OCI-LY3 (cell line): ENCODE measurements around the gene KRTAP10-11.

ENCODE experiments used
- H2AFZ ChIP-seq: fragments of 200-600, 300-600 bp; shearing (Covaris generic); 2 replicates; pipeline ENCODE4 v1.6.0; 2014; ENCODE audit warnings: antibody characterized with exemption, low read depth, low read length
- H3K27ac ChIP-seq: fragments of 200-600, 300-600 bp; sonication (generic); 2 replicates; pipeline ENCODE4 v1.5.1; 2014; ENCODE audit warnings: mild to moderate bottlenecking, low read length, moderate library complexity, mixed read lengths
- H3K27me3 ChIP-seq: fragments of 200-600, 300-600 bp; sonication (generic); 2 replicates; pipeline ENCODE4 v1.6.1; 2014; ENCODE audit warnings: low read depth, low read length, mixed read lengths
- H3K36me3 ChIP-seq: fragments of 200-600, 300-600 bp; sonication (generic); replicated peaks from 2 replicates; pipeline ENCODE3; 2014; ENCODE audit warnings: low read depth, low read length, mixed read lengths
- H3K4me1 ChIP-seq: fragments of 300-600, 200-600 bp; sonication (generic); 2 replicates; pipeline ENCODE4 v1.6.1; 2014; ENCODE audit warnings: low read length, mixed read lengths
- H3K4me2 ChIP-seq: fragments of 200-600, 300-600 bp; sonication (generic); 2 replicates; pipeline ENCODE4 v1.6.1; 2014; ENCODE audit warnings: low read length, mixed read lengths
- H3K4me3 ChIP-seq: fragments of 300-600, 200-600 bp; sonication (generic); 2 replicates; pipeline ENCODE4 v1.5.1; 2014; ENCODE audit warnings: antibody characterized with exemption, mild to moderate bottlenecking, low read length, moderate library complexity
- H3K79me2 ChIP-seq: fragments of 300-600, 200-600 bp; shearing (Covaris generic); 2 replicates; pipeline ENCODE4 v1.6.1; 2014; ENCODE audit warnings: mild to moderate bottlenecking, low read length, mixed read lengths
- H3K9ac ChIP-seq: fragments of 300-600, 200-600 bp; shearing (Covaris generic); 2 replicates; pipeline ENCODE4 v1.6.0; 2014; ENCODE audit warnings: mild to moderate bottlenecking, low read length, moderate library complexity
- H3K9me3 ChIP-seq: fragments of 200-600, 300-600 bp; shearing (Covaris generic); 2 replicates; pipeline ENCODE4 v1.6.1; 2014; ENCODE audit warnings: low read length, mixed read lengths; ENCODE audit not compliant: insufficient read depth
- H4K20me1 ChIP-seq: fragments of 200-600, 300-600 bp; sonication (generic); 2 replicates; pipeline ENCODE4 v1.6.1; 2016; ENCODE audit warnings: low read length, mixed read lengths; ENCODE audit not compliant: insufficient read depth
- CTCF ChIP-seq: fragments of 200-600, 300-600 bp; sonication (generic); IDR thresholded peaks from 2 replicates; pipeline ENCODE4 v1.5.1; 2014; ENCODE audit warnings: antibody characterized with exemption, low read length, low read depth
- EZH2phosphoT487 ChIP-seq: fragments of 200-600 bp; shearing (Covaris generic); IDR thresholded peaks from 2 replicates; pipeline ENCODE4 v1.6.1; 2018; ENCODE audit warnings: antibody characterized with exemption, mixed run types, low read depth

Gene KRTAP10-11

GRCh38 chr21:44649521-44650100 is 3.4 kb downstream of the KRTAP10-11 start:
- Histone ChIP-seq H3K36me3 (no peaks in the 10 kb centered on the region), H3K27me3 (no peaks in the 10 kb centered on the region), H3K9me3 (no peaks in the 10 kb centered on the region), H3K9ac (no peak overlapping the region), H3K4me2 (no peak overlapping the region), H3K79me2 (no peaks in the 10 kb centered on the region), H3K4me1 (no peaks in the 10 kb centered on the region), H3K4me3 (no peak overlapping the region), H3K27ac (no peak overlapping the region), H2AFZ (no peak overlapping the region), H4K20me1 (no peaks in the 10 kb centered on the region)
- no peak for TF ChIP-seq CTCF
- TF ChIP-seq EZH2phosphoT487 = no peak

GRCh38 chr21:44650265-44650972 is 4.2 kb downstream of the KRTAP10-11 start:
- Histone ChIP-seq H3K36me3 (no peaks in the 10 kb centered on the region), H3K79me2 (no peaks in the 10 kb centered on the region), H3K9me3 (no peaks in the 10 kb centered on the region), H3K9ac (no peak overlapping the region), H2AFZ (no peak overlapping the region), H3K27me3 (no peaks in the 10 kb centered on the region), H3K27ac (no peak overlapping the region), H3K4me1 (no peaks in the 10 kb centered on the region), H3K4me2 (no peak overlapping the region), H4K20me1 (no peaks in the 10 kb centered on the region), H3K4me3 (no peak overlapping the region)
- TF ChIP-seq CTCF (no peak), EZH2phosphoT487 (no peak)

GRCh38 chr21:44650973-44651675 is 4.9 kb downstream of the KRTAP10-11 start:
- H3K27ac ChIP-seq = no peak overlapping the region
- no peaks in the 10 kb centered on the region for H3K4me1 ChIP-seq
- no peaks in the 10 kb centered on the region for H3K27me3 ChIP-seq
- H3K9ac ChIP-seq = no peak overlapping the region
- no peaks in the 10 kb centered on the region for H4K20me1 ChIP-seq
- H3K79me2 ChIP-seq = no peaks in the 10 kb centered on the region
- H3K4me2 ChIP-seq = no peak overlapping the region
- TF ChIP-seq CTCF (no peak), EZH2phosphoT487 (no peak)
- no peak overlapping the region for H3K4me3 ChIP-seq
- no peaks in the 10 kb centered on the region for H3K36me3 ChIP-seq
- H2AFZ ChIP-seq = no peak overlapping the region
- H3K9me3 ChIP-seq = no peaks in the 10 kb centered on the region

GRCh38 chr21:44653123-44653522 is 6.9 kb downstream of the KRTAP10-11 start:
- no peak overlapping the region for H3K4me2 ChIP-seq
- no peaks in the 10 kb centered on the region for H3K27me3 ChIP-seq
- no peaks in the 10 kb centered on the region for H4K20me1 ChIP-seq
- H3K27ac ChIP-seq = no peak overlapping the region
- no peak overlapping the region for H3K9ac ChIP-seq
- no peak for TF ChIP-seq CTCF
- no peak for TF ChIP-seq EZH2phosphoT487
- H2AFZ ChIP-seq = no peak overlapping the region
- no peaks in the 10 kb centered on the region for H3K9me3 ChIP-seq
- H3K36me3 ChIP-seq = no peaks in the 10 kb centered on the region
- no peak overlapping the region for H3K4me3 ChIP-seq
- no peaks in the 10 kb centered on the region for H3K79me2 ChIP-seq
- H3K4me1 ChIP-seq = no peaks in the 10 kb centered on the region
